K562 (cell line): ENCODE measurements around the gene TMEM163. TPM values are rescaled to one million over a fixed set of nuclear protein-coding genes. Genes with fewer than 3 reads are reported as not detected.

Experiments
- ATAC-seq: fragments of 200-7000 bp; cut with Tn5 transposase; 3 replicates; pipeline ENCODE4 v1.9.1; 2020; ENCODE audit warnings: moderate library complexity
- BruUV-seq: library from RNA; stranded (reverse); fragments of 400-500 nt; replicated peaks from 2 replicates; lab custom pipeline; 2021; lab: Mats Ljungman, UMichigan
- CTCF ChIA-PET: fragments of 300-600 bp; formaldehyde crosslinking; extraction: SDS; loops from one replicate; lab custom pipeline; 2021; ENCODE audit warnings: low intra/inter-chr PET ratio; lab: Yijun Ruan, JAX
- POLR2A ChIA-PET: fragments of 300-600, 350-650 bp; sonication (Branson Sonifier 250); formaldehyde crosslinking; extraction: SDS; loops from one replicate; lab custom pipeline; 2021; ENCODE audit warnings: antibody characterized with exemption, inconsistent platforms; lab: Yijun Ruan, JAX
- DNase-seq, 4 experiments: peaks; one replicate each; pipeline versions ENCODE4 v3.0.0 to v3.0.0-alpha.2; 2011 to 2018; ENCODE audit warnings: low spot score in 3 of 4, mixed read lengths in 3 of 4; ENCODE audit errors: extremely low read depth in 1 of 4
- FAIRE-seq: peaks from 2 replicates; lab custom pipeline; 2011; peaks lifted over from hg19 to GRCh38; lab: Jason Lieb, UNC
- H2AFZ ChIP-seq: 2 replicates; pipeline ENCODE4 v1.6.0; 2011; ENCODE audit warnings: low read depth, low read length, control low read depth, inconsistent platforms
- H3K27ac ChIP-seq: fragments of 200-600 bp; 3 replicates; pipeline ENCODE4 v1.8.0; 2011; ENCODE audit warnings: low read depth, mild to moderate bottlenecking, control low read depth, inconsistent platforms, low read length, moderate library complexity, mixed read lengths; ENCODE audit errors: extremely low read depth
- H3K27me3 ChIP-seq, 2 experiments: fragments of 300-600 bp in 1 of 2; 2 replicates in 1 of 2; 3 replicates in 1 of 2; pipeline versions ENCODE4 v1.6.0 to v1.8.0; 2011; ENCODE audit warnings: inconsistent platforms in 2 of 2, low read length in 2 of 2, mild to moderate bottlenecking in 1 of 2, mixed read lengths in 1 of 2, moderate library complexity in 1 of 2; ENCODE audit not compliant: control insufficient read depth in 2 of 2, insufficient read depth in 2 of 2
- H3K36me3 ChIP-seq: fragments of 300-600 bp; 3 replicates; pipeline ENCODE4 v1.8.0; 2011; ENCODE audit warnings: mild to moderate bottlenecking, low read length, inconsistent platforms; ENCODE audit not compliant: control insufficient read depth, insufficient read depth
- H3K4me1 ChIP-seq, 2 experiments: fragments of 200-600 bp in 1 of 2; replicated peaks in 1 of 2; 2 replicates in 1 of 2; 3 replicates in 1 of 2; pipeline versions ENCODE4 v1.5.1 to v1.8.0; 2011; ENCODE audit warnings: inconsistent platforms in 2 of 2, low read length in 2 of 2, mild to moderate bottlenecking in 1 of 2, mixed read lengths in 1 of 2, moderate library complexity in 1 of 2; ENCODE audit not compliant: control insufficient read depth in 2 of 2, insufficient read depth in 2 of 2
- H3K4me2 ChIP-seq: 2 replicates; pipeline ENCODE4 v1.6.1; 2011; ENCODE audit warnings: low read length, control low read depth, inconsistent platforms, mixed read lengths; ENCODE audit not compliant: insufficient read depth
- H3K4me3 ChIP-seq: fragments of 200-600 bp; sonication (generic), shearing (Covaris generic); 2 replicates; pipeline ENCODE4 v1.5.1; 2016; ENCODE audit warnings: control low read depth, inconsistent platforms
- H3K79me2 ChIP-seq: fragments of 200-600 bp; 3 replicates; pipeline ENCODE4 v1.8.0; 2011; ENCODE audit warnings: low read length, inconsistent platforms; ENCODE audit not compliant: control insufficient read depth, insufficient read depth
- H3K9ac ChIP-seq, 2 experiments: 2 replicates each; pipeline versions ENCODE4 v1.6.0 to v1.6.1; 2011; ENCODE audit warnings: low read depth in 2 of 2, low read length in 2 of 2, control low read depth in 1 of 2, inconsistent platforms in 1 of 2, mild to moderate bottlenecking in 1 of 2, mixed read lengths in 1 of 2; ENCODE audit not compliant: insufficient read depth in 1 of 2
- H3K9me1 ChIP-seq: one replicate; pipeline ENCODE4 v1.6.0; 2011; ENCODE audit warnings: inconsistent platforms, mild to moderate bottlenecking, low read length, moderate library complexity; ENCODE audit not compliant: control insufficient read depth, insufficient read depth
- H3K9me3 ChIP-seq: replicated peaks from 2 replicates; pipeline ENCODE4 v1.5.1; 2011; ENCODE audit warnings: low read depth, low read length, inconsistent platforms; ENCODE audit not compliant: control insufficient read depth, insufficient read depth
- H4K20me1 ChIP-seq: replicated peaks from 2 replicates; pipeline ENCODE4 v1.6.1; 2011; ENCODE audit warnings: low read length, inconsistent platforms, mixed read lengths; ENCODE audit not compliant: control insufficient read depth, insufficient read depth
- CHCHD3 ChIP-seq: fragments of 250-450 bp; sonication (Bioruptor Pico); IDR thresholded peaks from 2 replicates; pipeline ENCODE4 v2.1.2; 2022; ENCODE audit warnings: mild to moderate bottlenecking
- HDAC1 ChIP-seq, 2 experiments: fragments of 450-650 bp; IDR thresholded peaks; 2 replicates each; pipeline ENCODE4 v1.6.1; 2016 to 2017; ENCODE audit warnings: inconsistent platforms in 1 of 2, mild to moderate bottlenecking in 1 of 2, moderate library complexity in 1 of 2
- ILK ChIP-seq: fragments of 450-650 bp; IDR thresholded peaks from 2 replicates; pipeline ENCODE4 v1.6.1; 2016; ENCODE audit warnings: missing genetic modification characterization, low read depth, mild to moderate bottlenecking, missing compliant biosample characterization, moderate library complexity, borderline replicate concordance
- MAX ChIP-seq: sonication (generic); formaldehyde crosslinking; IDR thresholded peaks from 2 replicates; pipeline ENCODE4 v1.9.0; 2022; ENCODE audit warnings: mild to moderate bottlenecking, missing genetic modification reagents
- RAD21 ChIP-seq, 2 experiments: fragments of 250-450 bp in 1 of 2; fragments of 450-650 bp in 1 of 2; sonication (Bioruptor Pico) in 1 of 2; formaldehyde crosslinking in 1 of 2; IDR thresholded peaks in 1 of 2; conservative IDR thresholded peaks in 1 of 2; 2 replicates each; pipeline versions ENCODE4 v1.4.0 to v1.8.0; 2020 to 2022; ENCODE audit warnings: mild to moderate bottlenecking in 2 of 2, moderate library complexity in 1 of 2
- RBM34 ChIP-seq: fragments of 200-400 bp; formaldehyde crosslinking; IDR thresholded peaks from 2 replicates; pipeline ENCODE4 v1.6.1; 2018; ENCODE audit warnings: low read length, borderline replicate concordance; ENCODE audit not compliant: insufficient read depth
- RFX5 ChIP-seq: IDR thresholded peaks from 2 replicates; pipeline ENCODE4 v1.6.1; 2011; ENCODE audit warnings: low read depth, mild to moderate bottlenecking, improper control_type of control experiment, low read length
- XRCC4 ChIP-seq: IDR thresholded peaks from one replicate; pipeline ENCODE4 v1.6.1; 2011; ENCODE audit not compliant: insufficient read depth, insufficient read length; ENCODE audit errors: extremely low read depth
- ZNF134 ChIP-seq: fragments of 250-450 bp; sonication (Bioruptor Pico); conservative IDR thresholded peaks from 2 replicates; pipeline ENCODE4 v1.4.0; 2020
- WGBS: fragments of 100-300 bp; shearing (Covaris generic); methylation state at CpG from one replicate; pipeline ENCODE4 v1.1.6; 2016; ENCODE audit warnings: low coverage, mixed read lengths; ENCODE audit not compliant: insufficient coverage; ENCODE audit errors: missing lambda C conversion rate; 5-methylcytosine and 5-hydroxymethylcytosine counted together
- in situ Hi-C: fragments of 300-500 bp; cut with MboI; formaldehyde crosslinking; loops from 4 replicates; pipeline ENCODE4 v1.15.0; 2018; ENCODE audit warnings: inconsistent platforms, mixed read lengths
- intact Hi-C: fragments of 100-400 bp; cut with micrococcal nuclease; formaldehyde crosslinking; loops from 2 replicates; pipeline ENCODE4 v1.14.2; 2022
- polyA plus RNA-seq, 8 experiments: library from polyadenylated mRNA; depleted of rRNA in 4 of 8; stranded (reverse) in 5 of 8; unstranded in 3 of 8; fragments of >200 nt; fragmentation: Nextera tagmentation in 2 of 8; fragmentation: Illumina TruSeq in 1 of 8; extraction: Ambion mirVana in 2 of 8; extraction: Trizol in 1 of 8; gene quantifications; 2 replicates each; pipeline versions ENCODE4 v1.2.1 to v1.2.3, GENCODE V29; 2011 to 2014; ENCODE audit warnings: inconsistent platforms in 1 of 8, missing spikeins in 1 of 8
- total RNA-seq, 7 experiments: library from RNA; depleted of rRNA in 6 of 7; stranded (reverse); fragments of >200 nt in 6 of 7; fragmentation: Illumina TruSeq in 2 of 7; extraction: Trizol in 2 of 7; gene quantifications; 2 replicates each; pipeline versions ENCODE4 v1.2.1 to v1.2.3, GENCODE V29; 2011 to 2021; ENCODE audit warnings: low replicate concordance in 1 of 7
- TF ChIP-seq, protein P1 (sequence below): fragments of 150-350 bp; conservative IDR thresholded peaks from 2 replicates; pipeline ENCODE4 v1.6.1; 2014; ENCODE audit warnings: low read length
- TF ChIP-seq, protein P2 (sequence below), 3 experiments: IDR thresholded peaks in 2 of 3; conservative IDR thresholded peaks in 1 of 3; 2 replicates each; pipeline ENCODE4 v1.5.1; 2011 to 2012; ENCODE audit warnings: low read length in 3 of 3, mild to moderate bottlenecking in 3 of 3, control low read depth in 2 of 3, improper control_type of control experiment in 1 of 3, inconsistent platforms in 1 of 3, low read depth in 1 of 3, mixed read lengths in 1 of 3, moderate library complexity in 1 of 3; ENCODE audit not compliant: insufficient read depth in 2 of 3

Gene TMEM163
- total and polyA plus RNA-seq, 9 of the 15 experiments (the other 6 are each of a cell fraction or from before 2014, with no cell fraction given), result 0.04 to 0.68 (median 0.16) TPM; not detected in 3

GRCh38 chr2:134578316-134578715 lies 140.5 kb downstream of the TMEM163 start:
- POLR2A ChIA-PET, result no interaction called here
- BruUV-seq, result no TSS peak
- H3K4me3 ChIP-seq, result no peak overlapping the region
- H2AFZ ChIP-seq, result no peak overlapping the region
- no peaks in the 10 kb centered on the region for H3K79me2 ChIP-seq
- no peaks in the 10 kb centered on the region for H3K4me1 ChIP-seq
- H3K9me1 ChIP-seq, result no peaks in the 10 kb centered on the region
- H3K9me3 ChIP-seq, result no peaks in the 10 kb centered on the region
- H3K36me3 ChIP-seq, result no peaks in the 10 kb centered on the region
- H3K9ac ChIP-seq, result no peak overlapping the region
- H3K27me3 ChIP-seq, result peaks cover 0 to 18% of the 10 kb centered on the region in 2 experiments; a peak in 2 of 5 replicates
- intact Hi-C loops (no loop called here), in situ Hi-C loops (no loop called here)
- 17% methylated on average over 7 of the region's 7 CpGs for WGBS
- no peak overlapping the region for H3K4me2 ChIP-seq
- ATAC-seq (no peak), DNase-seq (no peak), FAIRE-seq (no peak)
- no peak overlapping the region for H3K27ac ChIP-seq
- no peaks in the 10 kb centered on the region for H4K20me1 ChIP-seq
- CTCF ChIA-PET, result no interaction called here
- no peak for TF ChIP-seq HDAC1 (IDR thresholded peaks at IDR 0.05)

- H3K79me2 ChIP-seq, result no peaks in the 10 kb centered on the region
- intact Hi-C loops, result no loop called here
- H3K4me3 ChIP-seq, result no peak overlapping the region
- no peak overlapping the region for H3K27ac ChIP-seq
- DNase-seq (no peak), FAIRE-seq (no peak), ATAC-seq (no peak)
- peaks cover 0 to 18% of the 10 kb centered on the region in 2 experiments; a peak in 2 of 5 replicates for H3K27me3 ChIP-seq
- H3K4me2 ChIP-seq, result no peak overlapping the region
- H4K20me1 ChIP-seq, result no peaks in the 10 kb centered on the region
- no peaks in the 10 kb centered on the region for H3K36me3 ChIP-seq
- POLR2A ChIA-PET, result no interaction called here
- CTCF ChIA-PET, result no interaction called here
- H3K9me1 ChIP-seq, result no peaks in the 10 kb centered on the region
- in situ Hi-C loops, result no loop called here
- H2AFZ ChIP-seq, result no peak overlapping the region
- no peaks in the 10 kb centered on the region for H3K9me3 ChIP-seq
- no peak overlapping the region for H3K9ac ChIP-seq
- no TSS peak for BruUV-seq
- no peaks in the 10 kb centered on the region for H3K4me1 ChIP-seq
- TF ChIP-seq CHCHD3 (CRISPR knock-in tag), result no peak
- TF ChIP-seq MAX (CRISPR knock-in tag), result no peak
- TF ChIP-seq RBM34, result no peak
- TF ChIP-seq XRCC4, result no peak
- TF ChIP-seq RAD21 (CRISPR knock-in tag; conservative IDR thresholded peaks at IDR 0.05 in 1 of 2, IDR thresholded peaks at IDR 0.05 in 1 of 2), result peak; percentile 37 to 38
- TF ChIP-seq, protein P1, sequence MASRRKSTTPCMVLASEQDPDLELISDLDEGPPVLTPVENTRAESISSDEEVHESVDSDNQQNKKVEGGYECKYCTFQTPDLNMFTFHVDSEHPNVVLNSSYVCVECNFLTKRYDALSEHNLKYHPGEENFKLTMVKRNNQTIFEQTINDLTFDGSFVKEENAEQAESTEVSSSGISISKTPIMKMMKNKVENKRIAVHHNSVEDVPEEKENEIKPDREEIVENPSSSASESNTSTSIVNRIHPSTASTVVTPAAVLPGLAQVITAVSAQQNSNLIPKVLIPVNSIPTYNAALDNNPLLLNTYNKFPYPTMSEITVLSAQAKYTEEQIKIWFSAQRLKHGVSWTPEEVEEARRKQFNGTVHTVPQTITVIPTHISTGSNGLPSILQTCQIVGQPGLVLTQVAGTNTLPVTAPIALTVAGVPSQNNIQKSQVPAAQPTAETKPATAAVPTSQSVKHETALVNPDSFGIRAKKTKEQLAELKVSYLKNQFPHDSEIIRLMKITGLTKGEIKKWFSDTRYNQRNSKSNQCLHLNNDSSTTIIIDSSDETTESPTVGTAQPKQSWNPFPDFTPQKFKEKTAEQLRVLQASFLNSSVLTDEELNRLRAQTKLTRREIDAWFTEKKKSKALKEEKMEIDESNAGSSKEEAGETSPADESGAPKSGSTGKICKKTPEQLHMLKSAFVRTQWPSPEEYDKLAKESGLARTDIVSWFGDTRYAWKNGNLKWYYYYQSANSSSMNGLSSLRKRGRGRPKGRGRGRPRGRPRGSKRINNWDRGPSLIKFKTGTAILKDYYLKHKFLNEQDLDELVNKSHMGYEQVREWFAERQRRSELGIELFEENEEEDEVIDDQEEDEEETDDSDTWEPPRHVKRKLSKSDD, result no peak
- no peak for TF ChIP-seq ILK (tag)
- TF ChIP-seq RFX5, result no peak
- TF ChIP-seq, protein P2, sequence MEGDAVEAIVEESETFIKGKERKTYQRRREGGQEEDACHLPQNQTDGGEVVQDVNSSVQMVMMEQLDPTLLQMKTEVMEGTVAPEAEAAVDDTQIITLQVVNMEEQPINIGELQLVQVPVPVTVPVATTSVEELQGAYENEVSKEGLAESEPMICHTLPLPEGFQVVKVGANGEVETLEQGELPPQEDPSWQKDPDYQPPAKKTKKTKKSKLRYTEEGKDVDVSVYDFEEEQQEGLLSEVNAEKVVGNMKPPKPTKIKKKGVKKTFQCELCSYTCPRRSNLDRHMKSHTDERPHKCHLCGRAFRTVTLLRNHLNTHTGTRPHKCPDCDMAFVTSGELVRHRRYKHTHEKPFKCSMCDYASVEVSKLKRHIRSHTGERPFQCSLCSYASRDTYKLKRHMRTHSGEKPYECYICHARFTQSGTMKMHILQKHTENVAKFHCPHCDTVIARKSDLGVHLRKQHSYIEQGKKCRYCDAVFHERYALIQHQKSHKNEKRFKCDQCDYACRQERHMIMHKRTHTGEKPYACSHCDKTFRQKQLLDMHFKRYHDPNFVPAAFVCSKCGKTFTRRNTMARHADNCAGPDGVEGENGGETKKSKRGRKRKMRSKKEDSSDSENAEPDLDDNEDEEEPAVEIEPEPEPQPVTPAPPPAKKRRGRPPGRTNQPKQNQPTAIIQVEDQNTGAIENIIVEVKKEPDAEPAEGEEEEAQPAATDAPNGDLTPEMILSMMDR (IDR thresholded peaks at IDR 0.05 in 2 of 3, conservative IDR thresholded peaks at IDR 0.05 in 1 of 3; ENCODE audit: insufficient read depth in 2 of 3, low read depth in 1 of 3, low read length in 3 of 3), result peak in 1 of 3 experiments; percentile 11; a peak in 1 of 6 replicates
- no peak for TF ChIP-seq ZNF134 (CRISPR knock-in tag)
These were observed 142.3 kb downstream of the TMEM163 start for GRCh38 chr2:134576478-134576877.
